ENCODE data around the gene C9orf85. TPM values are rescaled to one million over a fixed set of nuclear protein-coding genes. Genes with fewer than 3 reads are reported as not detected.

Gene C9orf85
- total RNA-seq, 1 experiment from 2014 or later = 14.4 TPM

- Histone ChIP-seq H3K27ac (ENCODE audit: insufficient read length, low read depth, low read length) (no peak overlapping the region), H3K23ac (ENCODE audit: insufficient read length, low read depth, low read length) (no peak overlapping the region), H4K5ac (ENCODE audit: insufficient read length, low read depth, low read length) (no peak overlapping the region), H2BK5ac (ENCODE audit: insufficient read length, low read length) (no peak overlapping the region), H3K79me1 (ENCODE audit: insufficient read depth, low read depth, low read length, poor library complexity, severe bottlenecking) (peaks cover 4% of the 10 kb centered on the region), H3K27me3 (ENCODE audit: insufficient read depth, low read length) (no peaks in the 10 kb centered on the region), H4K20me1 (ENCODE audit: control insufficient read depth, insufficient read depth, insufficient read length) (no peaks in the 10 kb centered on the region), H4K91ac (ENCODE audit: insufficient read length, low read depth, low read length) (no peak overlapping the region), H2BK20ac (ENCODE audit: low read depth, low read length, poor library complexity, severe bottlenecking) (no peak overlapping the region), H4K8ac (replicated peaks; ENCODE audit: insufficient read length, low read depth, low read length) (no peak overlapping the region), H3T11ph (ENCODE audit: low read length) (no peak overlapping the region), H3K18ac (ENCODE audit: insufficient read length, low read depth, low read length) (no peak overlapping the region), H2BK15ac (ENCODE audit: low read depth, low read length) (no peak overlapping the region), H3K4ac (ENCODE audit: low read depth, low read length) (no peak overlapping the region), H3K9ac (ENCODE audit: extremely low read depth, insufficient read length, low read length) (no peak overlapping the region), H3K9me3 (ENCODE audit: control insufficient read depth, low read depth, low read length) (no peaks in the 10 kb centered on the region), H2AFZ (ENCODE audit: low read length) (no peak overlapping the region), H3K23me2 (ENCODE audit: insufficient read length, low read depth, low read length, poor library complexity, severe bottlenecking) (no peaks in the 10 kb centered on the region), H3K4me1 (ENCODE audit: insufficient read depth, low read length) (peaks cover 2% of the 10 kb centered on the region; the same call in 1 of the 2 replicates), H2AK5ac (ENCODE audit: insufficient read length, low read length) (no peak overlapping the region), H3K14ac (ENCODE audit: insufficient read depth, low read length) (no peak overlapping the region), H3K4me2 (ENCODE audit: insufficient read depth, insufficient read length, low read length) (no peak overlapping the region), H2BK120ac (ENCODE audit: low read depth, low read length, poor library complexity, severe bottlenecking) (no peak overlapping the region), H2BK12ac (ENCODE audit: insufficient read length, low read depth, low read length) (no peak overlapping the region), H3K79me2 (ENCODE audit: insufficient read depth, low read length) (no peaks in the 10 kb centered on the region; the same call in 1 of the 2 replicates), H3K56ac (ENCODE audit: insufficient read length, low read depth, low read length) (no peak overlapping the region)
- Mint-ChIP-seq H3K4me3 (no peak overlapping the region), H3K9me3 (no peaks in the 10 kb centered on the region), H3K27me3 (ENCODE audit: low read depth) (no peaks in the 10 kb centered on the region), H3K27ac (no peak overlapping the region), H3K4me1 (peaks cover 36 to 47% of the 10 kb centered on the region in 2 experiments), H3K36me3 (ENCODE audit: insufficient read depth in 1 of 3, low read depth in 3 of 3) (peaks cover 3 to 7% (median 6%) of the 10 kb centered on the region in 3 experiments)
- no peak for TF ChIP-seq CTCF (conservative IDR thresholded peaks at IDR 0.05)
- DNase-seq = no peak
- no CpG with 5 or more reads among the region's 2 CpGs for WGBS (ENCODE audit: extremely low coverage, insufficient read length, low lambda C conversion rate)
These were observed 17.4 kb downstream of the C9orf85 start for GRCh38 chr9:71928806-71929205.

All from H9 (cell line).